Lower leg skin (tissue), 3 donors: ENCODE data around the gene ARHGEF2.

Experiments used
- POLR2A ChIP-seq, 2 donors: fragments of 450-650 bp; IDR thresholded peaks; one replicate each; pipeline ENCODE4 v1.6.1; 2016 to 2017; ENCODE audit warnings: antibody characterized with exemption in 2 of 2, mild to moderate bottlenecking in 1 of 2, moderate library complexity in 1 of 2
- TF ChIP-seq, protein P1 (sequence below), 3 donors: fragments of 450-650 bp; IDR thresholded peaks; one replicate each; pipeline ENCODE4 v1.5.1; 2016; ENCODE audit warnings: antibody characterized with exemption in 3 of 3, mild to moderate bottlenecking in 3 of 3, moderate library complexity in 2 of 3

DNA sequence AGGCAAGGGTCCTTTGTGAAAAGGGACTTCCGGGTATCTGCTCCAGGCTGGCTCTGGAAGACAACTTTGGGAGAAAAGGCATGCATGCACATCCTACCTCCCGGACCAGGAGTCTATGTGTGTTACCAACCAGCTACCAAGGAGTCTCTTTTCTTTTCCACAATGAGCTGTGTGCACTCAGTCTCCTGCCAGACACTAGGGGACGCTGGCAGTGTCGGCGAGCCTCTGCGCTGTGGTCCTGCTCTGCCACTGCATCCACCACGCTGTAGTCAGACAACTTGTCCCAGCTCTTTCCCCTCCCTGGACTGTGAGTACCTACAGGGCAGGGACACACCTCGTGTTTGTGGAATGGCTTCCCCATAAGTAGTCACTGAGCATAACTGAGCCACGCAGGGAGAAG is 47.5 kb upstream of the ARHGEF2 start:
- TF ChIP-seq, protein P1, sequence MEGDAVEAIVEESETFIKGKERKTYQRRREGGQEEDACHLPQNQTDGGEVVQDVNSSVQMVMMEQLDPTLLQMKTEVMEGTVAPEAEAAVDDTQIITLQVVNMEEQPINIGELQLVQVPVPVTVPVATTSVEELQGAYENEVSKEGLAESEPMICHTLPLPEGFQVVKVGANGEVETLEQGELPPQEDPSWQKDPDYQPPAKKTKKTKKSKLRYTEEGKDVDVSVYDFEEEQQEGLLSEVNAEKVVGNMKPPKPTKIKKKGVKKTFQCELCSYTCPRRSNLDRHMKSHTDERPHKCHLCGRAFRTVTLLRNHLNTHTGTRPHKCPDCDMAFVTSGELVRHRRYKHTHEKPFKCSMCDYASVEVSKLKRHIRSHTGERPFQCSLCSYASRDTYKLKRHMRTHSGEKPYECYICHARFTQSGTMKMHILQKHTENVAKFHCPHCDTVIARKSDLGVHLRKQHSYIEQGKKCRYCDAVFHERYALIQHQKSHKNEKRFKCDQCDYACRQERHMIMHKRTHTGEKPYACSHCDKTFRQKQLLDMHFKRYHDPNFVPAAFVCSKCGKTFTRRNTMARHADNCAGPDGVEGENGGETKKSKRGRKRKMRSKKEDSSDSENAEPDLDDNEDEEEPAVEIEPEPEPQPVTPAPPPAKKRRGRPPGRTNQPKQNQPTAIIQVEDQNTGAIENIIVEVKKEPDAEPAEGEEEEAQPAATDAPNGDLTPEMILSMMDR (IDR thresholded peaks at IDR 0.05), result no peak
- TF ChIP-seq POLR2A (IDR thresholded peaks at IDR 0.05), result no peak
